GM18517 (cell line): ENCODE data around the gene FCGR1A.
A peak's percentile ranks its signal among the peaks of the same experiment; 100 is the strongest.
"Not testable (repeated sequence)": the region's sequence is repeated elsewhere in the genome, so short reads cannot be mapped to it uniquely, and the experiment has no call there.

Experiments
- ATAC-seq: cut with Tn5 transposase; IDR thresholded peaks from one replicate; pipeline ENCODE4 v1.9.1; 2021; ENCODE audit warnings: mild to moderate bottlenecking, moderate library complexity; ENCODE audit not compliant: unreplicated experiment

Gene FCGR1A

DNA sequence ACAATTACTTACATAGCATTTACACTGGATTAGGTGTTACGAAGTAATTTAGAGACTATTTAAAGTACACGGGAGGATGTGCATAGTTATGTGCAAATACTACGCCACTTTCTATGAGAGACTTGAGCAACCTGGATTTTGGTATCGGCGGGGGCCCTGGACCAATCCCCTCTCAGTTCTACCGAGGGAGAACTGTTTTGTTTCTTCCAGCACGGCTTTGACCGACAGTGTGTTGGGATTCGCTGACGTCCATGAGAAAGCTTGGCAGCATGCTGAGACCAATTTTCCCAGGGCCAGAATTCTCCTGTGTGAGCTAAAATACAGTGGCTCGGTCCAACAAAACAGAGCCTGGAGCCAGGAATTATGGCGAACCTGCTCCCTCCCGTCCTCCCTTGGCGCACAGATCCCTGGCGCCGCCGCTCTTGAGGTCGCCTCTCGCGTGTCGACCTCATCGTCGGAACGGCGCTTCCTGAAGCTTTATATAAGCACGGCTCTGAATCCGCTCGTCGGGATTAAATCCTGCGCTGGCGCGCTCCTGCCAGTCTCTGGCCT, 49.3 kb downstream of the FCGR1A start:
- peak; percentile 12 for ATAC-seq

GRCh38 chr1:149832316-149833126, 50.0 kb downstream of the FCGR1A start:
- peak; percentile 63 for ATAC-seq

DNA sequence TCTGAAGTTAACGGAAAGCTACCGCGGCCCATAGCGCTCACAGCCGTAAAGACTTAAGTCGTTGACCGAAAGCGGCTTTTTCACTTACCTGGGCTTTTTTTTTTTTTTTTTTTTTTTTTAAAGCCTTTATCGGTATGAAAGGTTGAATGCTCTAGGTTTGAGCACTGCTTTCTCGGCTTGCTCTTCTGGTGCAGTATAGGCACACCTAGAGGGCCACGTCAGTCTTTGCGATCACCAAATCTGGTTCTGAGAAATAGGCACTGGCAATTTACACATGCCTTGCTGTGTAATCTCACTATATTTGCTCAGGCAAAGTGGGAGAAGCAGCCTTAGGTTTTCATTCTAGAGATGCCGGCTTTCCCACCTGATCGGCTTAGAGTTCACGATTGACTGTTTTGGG, 50.6 kb downstream of the FCGR1A start:
- ATAC-seq = not testable (repeated sequence)

DNA sequence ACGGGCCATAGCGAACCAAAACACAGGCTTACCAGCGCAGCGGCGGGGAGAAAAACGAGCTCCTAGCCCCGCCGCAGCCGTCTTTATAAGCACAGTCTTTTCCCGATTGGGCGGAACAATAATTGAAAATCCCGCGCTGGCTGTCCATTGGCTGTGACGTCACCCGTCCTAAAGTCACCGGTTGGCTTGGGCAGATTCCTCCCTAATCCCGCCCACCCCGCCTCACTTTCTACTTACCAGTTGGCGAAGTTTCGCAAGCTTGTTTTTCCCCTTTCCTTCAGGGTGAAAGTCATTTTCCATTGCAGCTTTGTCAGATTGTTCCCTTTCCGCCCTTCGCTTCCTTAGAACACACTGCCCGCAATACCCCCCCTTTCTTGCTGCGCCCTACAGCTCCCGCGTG, 58.7 kb downstream of the FCGR1A start:
- peak; percentile 16 for ATAC-seq
